Stimulated activated CD4-positive, alpha-beta T cell treated with anti-CD3 and anti-CD28 coated beads, Interleukin-12 subunit alpha, Interleukin-12 subunit beta, amount 100 ng/mL, for 48 hours (primary cell): ENCODE data around the gene YIF1B.
"Not testable (repeated sequence)": the region's sequence is repeated elsewhere in the genome, so short reads cannot be mapped to it uniquely, and the experiment has no call there.

Experiments
- DNase-seq, 3 donors: peaks; one replicate each; pipeline ENCODE4 v3.0.0-alpha.2; 2020; ENCODE audit warnings: low read depth in 2 of 3, low spot score in 1 of 3

YIF1B gene, protein sequence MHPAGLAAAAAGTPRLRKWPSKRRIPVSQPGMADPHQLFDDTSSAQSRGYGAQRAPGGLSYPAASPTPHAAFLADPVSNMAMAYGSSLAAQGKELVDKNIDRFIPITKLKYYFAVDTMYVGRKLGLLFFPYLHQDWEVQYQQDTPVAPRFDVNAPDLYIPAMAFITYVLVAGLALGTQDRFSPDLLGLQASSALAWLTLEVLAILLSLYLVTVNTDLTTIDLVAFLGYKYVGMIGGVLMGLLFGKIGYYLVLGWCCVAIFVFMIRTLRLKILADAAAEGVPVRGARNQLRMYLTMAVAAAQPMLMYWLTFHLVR

DNA sequence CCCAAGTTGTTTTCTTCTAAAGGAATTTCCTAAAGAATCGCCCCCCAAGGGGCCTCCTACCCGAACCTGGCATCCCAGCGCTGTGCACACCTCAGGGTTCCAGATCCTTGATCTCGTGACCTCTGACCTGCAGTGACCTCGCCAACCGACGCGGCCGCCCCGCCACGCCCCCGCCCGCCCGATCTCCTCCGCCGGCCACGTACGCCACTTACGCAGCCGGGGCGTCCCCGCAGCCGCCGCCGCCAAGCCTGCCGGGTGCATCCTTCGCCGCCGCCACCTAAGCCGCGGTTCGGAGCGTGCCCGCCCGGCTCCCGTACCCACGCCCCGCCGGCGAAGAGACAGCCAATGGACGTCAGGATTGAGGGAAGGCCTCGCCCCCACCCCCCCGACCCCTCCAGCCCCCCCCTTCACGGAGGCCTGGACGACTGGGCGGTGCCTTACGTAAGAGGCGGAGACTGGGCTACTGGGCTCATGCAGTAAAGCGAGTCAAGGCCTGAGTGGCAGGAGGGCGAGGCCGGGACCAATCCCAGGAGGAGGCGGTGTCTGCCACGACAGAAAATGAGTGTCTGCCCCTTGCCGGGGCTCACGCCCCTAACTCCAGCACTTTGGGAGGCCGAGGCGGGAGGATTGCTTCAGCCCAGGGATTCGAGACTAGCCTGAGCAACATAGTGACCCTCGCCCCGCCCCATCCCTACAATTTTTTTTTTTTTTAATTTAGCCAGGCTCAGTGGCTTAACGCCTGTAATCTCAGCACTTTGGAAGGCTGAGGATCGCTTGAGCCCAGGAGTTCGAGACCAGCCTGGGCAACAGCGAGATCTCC, at the start of gene YIF1B:
Gene YIF1B (minus strand): TSS at position 291 of the 820 bp plus-strand sequence. CDS start 30 bp downstream, at position 261.
- peak; percentile 89 to 95 (median 94) for DNase-seq

DNA sequence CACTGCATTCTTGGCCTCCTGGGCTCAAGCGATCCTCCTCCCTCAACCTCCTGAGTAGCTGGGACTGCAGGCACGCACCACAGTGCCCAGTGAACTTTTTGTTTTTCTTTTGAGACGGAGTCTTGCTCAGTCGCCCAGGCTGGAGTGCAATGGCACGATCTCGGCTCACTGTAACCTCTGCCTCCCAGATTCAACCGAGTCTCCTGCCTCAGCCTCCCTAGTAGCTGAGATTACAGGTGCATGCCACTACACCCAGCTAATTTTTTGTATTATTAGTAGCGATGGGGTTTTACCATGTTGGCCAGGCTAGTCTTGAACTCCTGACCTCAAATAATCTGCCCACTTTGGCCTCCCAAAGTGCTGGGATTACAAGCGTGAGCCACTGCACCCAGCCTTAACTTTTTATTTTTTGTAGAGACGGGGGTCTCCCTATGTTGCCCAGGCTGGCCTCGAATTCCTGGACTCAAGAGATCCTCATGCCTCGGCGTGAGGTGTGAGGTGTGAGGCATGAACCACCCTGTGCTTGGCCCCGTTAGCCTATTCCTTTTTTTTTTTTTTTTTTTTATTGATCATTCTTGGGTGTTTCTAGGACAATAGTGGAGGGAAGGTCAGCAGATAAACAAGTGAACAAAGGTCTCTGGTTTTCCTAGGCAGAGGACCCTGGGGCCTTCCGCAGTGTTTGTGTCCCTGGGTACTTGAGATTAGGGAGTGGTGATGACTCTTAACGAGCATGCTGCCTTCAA, 47.4 kb upstream of the YIF1B start:
- DNase-seq, result not testable (repeated sequence)

GRCh38 chr19:38362076-38362945, 46.6 kb upstream of the YIF1B start:
- peak; percentile 79 to 91 (median 87) for DNase-seq

- DNase-seq, result peak; percentile 54 to 75 (median 62)
These were observed 45.9 kb upstream of the YIF1B start for GRCh38 chr19:38361633-38362075.

DNA sequence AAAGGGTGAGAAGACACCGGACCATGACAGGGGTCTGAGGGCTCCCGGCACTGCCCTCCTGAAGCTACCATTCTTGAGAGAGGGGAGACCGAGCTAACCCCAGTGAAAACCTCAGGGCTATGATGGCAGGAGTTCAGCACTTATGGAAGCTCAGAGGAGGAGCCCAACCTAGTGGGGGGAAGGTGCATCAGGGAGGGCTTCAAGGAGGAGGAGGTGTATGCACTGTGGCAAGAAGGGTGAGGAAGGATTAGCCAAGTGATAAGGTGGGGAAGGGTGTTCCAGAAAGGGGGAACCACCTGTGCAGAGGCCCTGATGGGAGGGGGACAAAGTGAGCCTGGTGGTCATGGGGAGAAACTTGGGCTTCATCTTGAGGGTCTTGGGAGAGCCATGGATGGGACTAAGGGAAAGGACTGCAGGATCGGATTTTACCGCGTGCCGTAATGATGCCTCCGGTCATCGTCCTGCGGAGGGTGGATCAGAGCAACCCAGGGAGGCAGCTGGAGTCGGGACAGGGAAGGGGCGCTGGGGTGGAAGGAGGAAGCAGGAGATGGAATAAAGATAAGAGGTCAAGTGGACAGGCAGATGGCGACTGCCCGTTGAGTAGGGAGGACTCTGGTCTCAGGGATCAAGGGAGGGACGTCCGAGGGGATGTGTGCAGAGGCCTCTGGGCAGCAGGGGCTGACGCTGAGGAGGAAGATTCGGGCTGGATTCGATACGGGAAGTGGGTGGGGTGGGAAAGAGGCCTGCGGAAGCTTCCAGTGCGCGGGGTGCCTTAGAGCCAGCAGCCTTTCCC, 45.3 kb upstream of the YIF1B start:
- DNase-seq, result no peak

GRCh38 chr19:38360351-38360750, 44.6 kb upstream of the YIF1B start:
- DNase-seq, result no peak

GRCh38 chr19:38359242-38360021, 43.7 kb upstream of the YIF1B start:
- no peak for DNase-seq

- DNase-seq, result no peak
These were observed 42.3 kb upstream of the YIF1B start for GRCh38 chr19:38358071-38358470.

GRCh38 chr19:38355728-38356725, 40.3 kb upstream of the YIF1B start:
- no peak for DNase-seq

DNA sequence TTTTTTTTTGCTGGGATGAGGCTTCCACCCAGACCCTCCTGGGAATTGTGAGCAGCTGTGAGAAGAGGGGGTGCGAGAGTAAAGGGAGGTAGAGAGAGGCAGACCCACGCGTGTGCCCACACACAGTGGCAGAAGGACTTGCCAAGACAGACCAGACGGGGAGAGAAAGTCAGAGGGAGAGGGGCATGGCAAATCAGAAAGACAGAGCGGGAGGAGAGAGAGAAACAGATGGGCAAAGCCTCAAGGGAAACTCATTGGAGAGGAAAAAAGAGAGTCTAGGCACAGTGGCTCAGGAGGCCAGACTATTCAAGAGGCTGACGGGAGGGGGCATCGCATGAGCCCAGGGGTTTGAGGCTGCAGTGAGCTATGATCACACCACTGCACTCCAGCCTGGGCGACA, 36.9 kb upstream of the YIF1B start:
- DNase-seq, result no peak

DNA sequence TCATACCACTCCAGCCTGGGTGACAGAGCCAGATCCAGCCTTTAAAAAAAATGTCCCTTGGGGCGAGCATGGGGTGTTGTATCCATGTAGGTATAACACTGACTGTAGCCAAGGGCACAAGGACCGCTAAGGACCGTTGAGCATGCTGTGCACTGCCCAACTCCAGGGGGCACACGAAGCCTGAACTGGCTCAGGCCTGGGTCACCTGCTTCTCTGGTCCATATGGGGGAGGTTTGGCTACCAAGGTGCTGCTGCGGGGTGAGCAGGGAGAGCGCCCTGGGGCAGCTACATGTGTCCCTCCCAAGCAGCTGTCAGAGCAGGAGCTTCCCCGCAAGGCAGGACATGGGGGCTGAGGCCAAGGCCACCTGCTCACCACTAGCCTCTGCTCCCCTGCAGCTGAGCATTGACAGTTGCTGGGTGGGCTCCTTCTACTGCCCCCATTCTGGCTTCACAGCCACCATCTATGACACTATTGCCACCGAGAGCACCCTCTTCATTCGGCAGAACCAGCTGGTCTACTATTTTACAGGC, 36.2 kb upstream of the YIF1B start:
- no peak for DNase-seq

DNA sequence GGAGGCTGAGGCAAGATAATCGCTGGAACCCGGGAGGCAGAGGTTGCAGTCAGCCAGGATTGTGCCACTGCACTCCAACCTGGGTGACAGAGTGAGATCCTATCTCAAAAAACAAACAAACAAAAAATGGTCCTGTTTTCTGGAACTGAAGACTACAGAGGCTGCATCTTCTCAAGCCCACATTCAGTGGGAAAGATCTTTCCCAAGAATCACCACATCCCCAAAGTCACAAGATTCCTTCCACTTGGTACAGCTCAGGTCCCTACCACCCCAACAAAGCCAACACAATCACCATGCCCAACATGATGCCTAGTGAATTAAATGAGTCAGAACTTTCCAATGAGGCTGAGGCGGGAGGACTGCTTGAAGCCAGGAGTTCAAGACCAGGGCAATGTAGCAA, 35.1 kb upstream of the YIF1B start:
- DNase-seq, result no peak

DNA sequence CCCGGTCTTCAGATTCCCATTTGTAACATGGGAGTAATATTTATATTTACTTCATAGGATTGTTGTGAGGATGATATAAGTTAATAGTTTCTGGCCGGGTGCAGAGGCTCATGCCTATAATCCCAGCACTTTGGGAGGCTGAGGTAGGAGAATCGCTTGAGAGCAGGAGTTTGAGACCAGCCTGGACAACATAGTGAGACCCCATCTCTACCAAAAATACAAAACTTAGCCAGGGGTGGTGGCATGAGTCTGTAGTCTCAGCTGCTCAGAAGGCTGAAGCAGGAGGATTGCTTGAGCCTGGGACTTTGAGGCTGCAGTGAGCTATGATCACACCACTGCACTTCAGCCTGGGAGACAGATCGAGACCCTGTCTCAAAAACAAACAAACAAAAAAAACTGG, 31.1 kb upstream of the YIF1B start:
- DNase-seq, result no peak

GRCh38 chr19:38340927-38341326, 25.2 kb upstream of the YIF1B start:
- DNase-seq, result no peak

DNA sequence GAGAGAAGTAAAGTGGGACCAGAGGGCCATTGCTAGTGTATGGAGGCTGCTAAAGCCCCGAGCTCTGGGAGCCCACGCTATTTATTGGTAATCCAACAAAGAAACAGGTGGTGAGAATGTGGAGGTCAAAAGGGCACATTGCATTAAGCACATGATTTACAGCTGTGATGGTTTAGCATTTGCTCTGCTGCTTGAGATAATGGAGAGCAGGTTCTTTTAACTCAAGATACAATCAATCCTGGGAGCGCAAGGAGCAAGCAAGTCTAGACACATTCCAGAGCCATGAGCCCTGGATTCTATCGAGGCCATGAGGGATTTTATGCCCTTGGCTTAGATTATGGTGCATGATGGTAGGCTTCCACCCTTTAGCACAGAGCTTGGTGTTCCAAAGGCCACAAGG, 23.3 kb upstream of the YIF1B start:
- DNase-seq, result not testable (repeated sequence)

GRCh38 chr19:38337360-38337653, 21.6 kb upstream of the YIF1B start:
- DNase-seq, result no peak

- DNase-seq, result peak; percentile 94 to 97 (median 96)
These were observed 21.1 kb upstream of the YIF1B start for GRCh38 chr19:38336638-38337359.
